GM23338 (cell line): ENCODE data around the gene TP53BP2. TPM values are rescaled to one million over a fixed set of nuclear protein-coding genes. Genes with fewer than 3 reads are reported as not detected.

Experiments
- ATAC-seq: fragments of 200-7000 bp; cut with Tn5 transposase; 3 replicates; pipeline ENCODE4 v1.9.1; 2020
- DNase-seq: peaks from one replicate; pipeline ENCODE4 v3.0.0-alpha.2; 2015; ENCODE audit warnings: low spot score
- H2AFZ ChIP-seq: fragments of 200-600 bp; sonication (generic); 2 replicates; pipeline ENCODE4 v1.8.0; 2016; ENCODE audit warnings: antibody characterized with exemption, mild to moderate bottlenecking, moderate library complexity
- H3F3A ChIP-seq: fragments of 200-600 bp; sonication (generic); replicated peaks from 2 replicates; pipeline ENCODE4 v1.8.0; 2017; ENCODE audit warnings: antibody characterized with exemption, mixed run types, low read depth
- H3K27ac ChIP-seq: fragments of 200-600 bp; sonication (generic); 2 replicates; pipeline ENCODE4 v1.6.1; 2016; ENCODE audit warnings: low read depth
- H3K27me3 ChIP-seq: fragments of 200-600 bp; sonication (generic); 2 replicates; pipeline ENCODE4 v1.8.0; 2016; ENCODE audit warnings: mild to moderate bottlenecking, mixed run types, moderate library complexity; ENCODE audit not compliant: insufficient read depth
- H3K36me3 ChIP-seq: fragments of 200-600 bp; sonication (generic); 2 replicates; pipeline ENCODE4 v1.8.0; 2016; ENCODE audit warnings: mild to moderate bottlenecking; ENCODE audit not compliant: insufficient read depth
- H3K4me1 ChIP-seq: fragments of 200-600 bp; sonication (generic); 2 replicates; pipeline ENCODE4 v1.8.0; 2016; ENCODE audit warnings: mild to moderate bottlenecking, moderate library complexity; ENCODE audit not compliant: insufficient read depth
- H3K4me2 ChIP-seq: fragments of 200-600 bp; sonication (generic); 2 replicates; pipeline ENCODE4 v1.7.1; 2017; ENCODE audit warnings: mixed run types
- H3K4me3 ChIP-seq: fragments of 200-600 bp; sonication (generic); 2 replicates; pipeline ENCODE4 v1.6.1; 2016; ENCODE audit warnings: mixed run types
- H3K79me2 ChIP-seq: fragments of 200-600 bp; sonication (generic); replicated peaks from 2 replicates; pipeline ENCODE4 v1.8.0; 2017; ENCODE audit warnings: mild to moderate bottlenecking; ENCODE audit not compliant: insufficient read depth
- H3K9me2 ChIP-seq: fragments of 200-600 bp; sonication (generic); 2 replicates; pipeline ENCODE4 v1.8.0; 2017; ENCODE audit not compliant: insufficient read depth
- H4K20me1 ChIP-seq: fragments of 200-600 bp; sonication (generic); replicated peaks from 2 replicates; pipeline ENCODE4 v1.8.0; 2017; ENCODE audit warnings: mild to moderate bottlenecking; ENCODE audit not compliant: insufficient read depth
- H3K27ac Mint-ChIP-seq: 2 replicates; pipeline ENCODE4 v1.8.0; 2020; ENCODE audit warnings: inconsistent platforms, mild to moderate bottlenecking, moderate library complexity, mixed read lengths
- H3K27me3 Mint-ChIP-seq: 3 replicates; pipeline ENCODE4 v1.8.0; 2022; ENCODE audit warnings: low read depth, mild to moderate bottlenecking, moderate library complexity, mixed read lengths, inconsistent platforms; ENCODE audit not compliant: insufficient read depth, poor library complexity
- H3K36me3 Mint-ChIP-seq: 3 replicates; pipeline ENCODE4 v1.8.0; 2021; ENCODE audit warnings: low read depth, mild to moderate bottlenecking, inconsistent platforms, moderate library complexity, mixed read lengths
- H3K4me1 Mint-ChIP-seq: 3 replicates; pipeline ENCODE4 v1.8.0; 2020; ENCODE audit warnings: mild to moderate bottlenecking, inconsistent platforms, mixed read lengths
- H3K4me3 Mint-ChIP-seq: 3 replicates; pipeline ENCODE4 v1.8.0; 2021; ENCODE audit warnings: moderate library complexity, mild to moderate bottlenecking, inconsistent platforms, mixed read lengths
- H3K9me3 Mint-ChIP-seq: 3 replicates; pipeline ENCODE4 v1.8.0; 2020; ENCODE audit warnings: moderate library complexity, mild to moderate bottlenecking, inconsistent platforms, mixed read lengths
- CREB1 ChIP-seq: fragments of 250-450 bp; sonication (Bioruptor Pico); IDR thresholded peaks from 2 replicates; pipeline ENCODE4 v1.5.0; 2020; ENCODE audit warnings: low read depth, mild to moderate bottlenecking, moderate library complexity
- CTCF ChIP-seq, 2 experiments: fragments of 200-600 bp in 1 of 2; sonication (generic) in 1 of 2; conservative IDR thresholded peaks; 2 replicates each; pipeline versions ENCODE4 v1.5.1 to v1.6.1; 2016 to 2017; ENCODE audit warnings: antibody characterized with exemption in 2 of 2, low read depth in 2 of 2, mild to moderate bottlenecking in 2 of 2, moderate library complexity in 1 of 2
- ETS1 ChIP-seq: IDR thresholded peaks from 2 replicates; pipeline ENCODE4 v1.6.1; 2016; ENCODE audit warnings: antibody characterized with exemption
- EZH2 ChIP-seq: fragments of 200-600 bp; sonication (generic); IDR thresholded peaks from one replicate; pipeline ENCODE4 v1.8.0; 2017; ENCODE audit warnings: antibody characterized with exemption, mild to moderate bottlenecking, low read depth; ENCODE audit not compliant: unreplicated experiment
- EZH2phosphoT487 ChIP-seq: fragments of 200-600 bp; sonication (generic); IDR thresholded peaks from one replicate; pipeline ENCODE4 v1.8.1; 2018; ENCODE audit warnings: antibody characterized with exemption; ENCODE audit not compliant: unreplicated experiment
- JUNB ChIP-seq: IDR thresholded peaks from one replicate; pipeline ENCODE4 v1.6.1; 2016; ENCODE audit warnings: antibody characterized with exemption; ENCODE audit not compliant: unreplicated experiment
- NANOG ChIP-seq: IDR thresholded peaks from 2 replicates; pipeline ENCODE4 v1.6.1; 2016; ENCODE audit warnings: antibody characterized with exemption, borderline replicate concordance
- POLR2AphosphoS5 ChIP-seq: IDR thresholded peaks from 2 replicates; pipeline ENCODE4 v1.6.1; 2016; ENCODE audit warnings: antibody characterized with exemption, low read depth
- REST ChIP-seq: IDR thresholded peaks from one replicate; pipeline ENCODE4 v1.6.1; 2018; ENCODE audit warnings: antibody characterized with exemption; ENCODE audit not compliant: unreplicated experiment
- STAT1 ChIP-seq: IDR thresholded peaks from one replicate; pipeline ENCODE4 v1.6.1; 2016; ENCODE audit warnings: antibody characterized with exemption; ENCODE audit not compliant: unreplicated experiment
- ZNF114 ChIP-seq: fragments of 250-450 bp; sonication (Bioruptor Pico); IDR thresholded peaks from 2 replicates; pipeline ENCODE4 v1.5.0; 2020; ENCODE audit warnings: mild to moderate bottlenecking, moderate library complexity
- ZNF331 ChIP-seq: fragments of 250-450 bp; sonication (Bioruptor Pico); IDR thresholded peaks from 2 replicates; pipeline ENCODE4 v1.5.0; 2020; ENCODE audit warnings: low read depth, mild to moderate bottlenecking, moderate library complexity
- ZNF462 ChIP-seq: fragments of 250-450 bp; sonication (Bioruptor Pico); IDR thresholded peaks from 2 replicates; pipeline ENCODE4 v1.5.0; 2020; ENCODE audit warnings: mild to moderate bottlenecking, moderate library complexity
- polyA plus RNA-seq: library from polyadenylated mRNA; unstranded; fragments of >200 nt; fragmentation: Nextera tagmentation; extraction: Ambion mirVana; gene quantifications from 2 replicates; pipeline ENCODE4 v1.2.1, GENCODE V29; 2016
- total RNA-seq: library from RNA; depleted of rRNA; stranded (reverse); fragments of >200 nt; shearing (Covaris generic); gene quantifications from 2 replicates; pipeline ENCODE4 v1.2.3, GENCODE V29; 2014

TP53BP2 gene
- total and polyA plus RNA-seq, 2 experiments from 2014 or later, result 10.1 to 32.9 TPM

- Histone ChIP-seq H3K27ac (no peak overlapping the region), H3K4me1 (peaks cover 51% of the 10 kb centered on the region), H3K9me2 (no peaks in the 10 kb centered on the region), H3K4me2 (0 out of 2 replicates have a peak overlapping the region, but pooled peaks have one; percentile 31), H3K36me3 (no peaks in the 10 kb centered on the region), H3K4me3 (no peak overlapping the region), H3F3A (no peaks in the 10 kb centered on the region), H4K20me1 (peaks cover 40% of the 10 kb centered on the region), H2AFZ (no peak overlapping the region), H3K79me2 (peaks cover 100% of the 10 kb centered on the region), H3K27me3 (no peaks in the 10 kb centered on the region)
- Mint-ChIP-seq H3K36me3 (no peaks in the 10 kb centered on the region; the same call in 2 of the 3 replicates), H3K27ac (no peak overlapping the region; the same call in 1 of the 2 replicates), H3K4me1 (peaks cover 31% of the 10 kb centered on the region), H3K27me3 (no peaks in the 10 kb centered on the region), H3K9me3 (no peaks in the 10 kb centered on the region), H3K4me3 (no peak overlapping the region; the same call in 2 of the 3 replicates)
- DNase-seq, result no peak
- ATAC-seq, result peak; percentile 32
- TF ChIP-seq STAT1, result no peak
- no peak for TF ChIP-seq ZNF114 (CRISPR knock-in tag)
- no peak for TF ChIP-seq CTCF (conservative IDR thresholded peaks at IDR 0.05; ENCODE audit: low read depth in 2 of 2)
- no peak for TF ChIP-seq ETS1
- TF ChIP-seq POLR2AphosphoS5, result no peak
- no peak for TF ChIP-seq NANOG
- TF ChIP-seq CREB1, result no peak
- TF ChIP-seq ZNF462, result no peak
- no peak for TF ChIP-seq EZH2phosphoT487
- no peak for TF ChIP-seq JUNB
- no peak for TF ChIP-seq REST
- TF ChIP-seq ZNF331, result no peak
- TF ChIP-seq EZH2, result no peak
Measured at GRCh38 chr1:223837687-223838086, 8.1 kb downstream of the TP53BP2 start.
